GM10266 (cell line): Measurements from ENCODE around the gene ZNF212.
"Not testable (repeated sequence)": the region's sequence is repeated elsewhere in the genome, so short reads cannot be mapped to it uniquely, and the experiment has no call there.

Experiments used
- DNase-seq: peaks from one replicate; pipeline ENCODE4 v3.0.0; 2012; ENCODE audit errors: extremely low spot score
- TF ChIP-seq, protein P1 (sequence below): IDR thresholded peaks from 2 replicates; pipeline ENCODE4 v1.5.1; 2012; ENCODE audit warnings: mild to moderate bottlenecking, low read depth; ENCODE audit not compliant: control insufficient read depth, insufficient read depth; ENCODE audit errors: missing control alignments

Gene ZNF212

DNA sequence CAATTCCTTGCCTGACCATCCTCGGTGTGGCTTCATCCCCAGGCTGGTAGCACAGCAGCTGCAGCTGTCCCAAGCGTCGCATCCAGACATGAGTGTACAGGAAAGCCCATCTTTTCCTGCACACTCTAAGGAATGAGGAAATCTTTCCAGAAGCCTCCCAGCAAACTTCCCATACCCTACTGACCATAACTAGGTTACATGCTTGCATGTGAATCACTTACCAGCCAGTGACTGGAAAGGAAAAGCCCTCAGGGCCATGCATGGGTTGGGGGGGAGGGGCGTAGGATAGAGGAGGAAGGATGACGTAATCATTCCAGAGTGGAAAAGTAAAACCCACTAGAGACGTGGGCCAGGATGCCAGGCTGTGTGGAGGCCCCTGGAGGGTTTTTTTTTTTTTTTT, 18.9 kb upstream of the ZNF212 start:
- no peak for DNase-seq
- TF ChIP-seq, protein P1, sequence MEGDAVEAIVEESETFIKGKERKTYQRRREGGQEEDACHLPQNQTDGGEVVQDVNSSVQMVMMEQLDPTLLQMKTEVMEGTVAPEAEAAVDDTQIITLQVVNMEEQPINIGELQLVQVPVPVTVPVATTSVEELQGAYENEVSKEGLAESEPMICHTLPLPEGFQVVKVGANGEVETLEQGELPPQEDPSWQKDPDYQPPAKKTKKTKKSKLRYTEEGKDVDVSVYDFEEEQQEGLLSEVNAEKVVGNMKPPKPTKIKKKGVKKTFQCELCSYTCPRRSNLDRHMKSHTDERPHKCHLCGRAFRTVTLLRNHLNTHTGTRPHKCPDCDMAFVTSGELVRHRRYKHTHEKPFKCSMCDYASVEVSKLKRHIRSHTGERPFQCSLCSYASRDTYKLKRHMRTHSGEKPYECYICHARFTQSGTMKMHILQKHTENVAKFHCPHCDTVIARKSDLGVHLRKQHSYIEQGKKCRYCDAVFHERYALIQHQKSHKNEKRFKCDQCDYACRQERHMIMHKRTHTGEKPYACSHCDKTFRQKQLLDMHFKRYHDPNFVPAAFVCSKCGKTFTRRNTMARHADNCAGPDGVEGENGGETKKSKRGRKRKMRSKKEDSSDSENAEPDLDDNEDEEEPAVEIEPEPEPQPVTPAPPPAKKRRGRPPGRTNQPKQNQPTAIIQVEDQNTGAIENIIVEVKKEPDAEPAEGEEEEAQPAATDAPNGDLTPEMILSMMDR, result no peak

DNA sequence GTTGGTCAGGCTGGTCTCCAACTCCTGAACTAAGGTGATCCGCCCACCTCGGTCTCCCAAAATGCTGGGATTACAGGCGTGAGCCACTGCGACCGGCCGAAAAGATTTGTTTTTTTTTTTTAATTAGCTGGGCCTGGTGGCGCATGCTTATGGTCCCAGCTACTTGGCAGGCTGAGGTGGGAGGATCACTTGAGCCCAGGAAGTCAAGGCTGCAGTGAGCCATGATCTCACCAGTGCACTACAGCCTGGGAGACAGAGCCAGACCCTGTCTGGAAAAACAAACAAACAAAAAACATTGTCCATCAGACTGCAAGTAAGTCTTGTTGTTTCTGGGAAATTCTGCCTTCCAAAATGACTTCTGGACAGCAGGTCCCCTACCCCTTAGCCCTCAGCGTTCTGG, 16.3 kb upstream of the ZNF212 start:
- no peak for DNase-seq
- TF ChIP-seq, protein P1, result no peak

DNA sequence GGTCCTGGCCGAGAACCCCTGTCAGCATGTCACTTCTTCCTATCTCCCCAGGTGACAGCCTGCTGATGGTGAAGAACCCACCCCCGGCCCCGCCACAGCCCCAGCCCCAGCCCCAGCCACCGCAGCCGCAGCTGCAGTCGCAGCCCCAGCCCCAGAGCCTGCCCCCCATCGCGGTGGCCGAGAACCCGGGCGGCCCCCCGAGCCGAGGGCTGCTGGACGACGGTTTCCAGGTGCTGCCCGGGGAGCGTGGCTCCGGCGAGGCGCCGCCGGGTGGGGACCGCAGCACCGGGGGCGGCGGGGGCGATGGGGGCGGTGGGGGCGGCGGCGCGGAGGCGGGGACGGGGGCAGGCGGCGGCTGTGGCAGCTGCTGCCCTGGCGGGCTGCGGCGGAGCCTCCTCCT, 15.7 kb upstream of the ZNF212 start:
- DNase-seq, result no peak
- TF ChIP-seq, protein P1, result no peak

DNA sequence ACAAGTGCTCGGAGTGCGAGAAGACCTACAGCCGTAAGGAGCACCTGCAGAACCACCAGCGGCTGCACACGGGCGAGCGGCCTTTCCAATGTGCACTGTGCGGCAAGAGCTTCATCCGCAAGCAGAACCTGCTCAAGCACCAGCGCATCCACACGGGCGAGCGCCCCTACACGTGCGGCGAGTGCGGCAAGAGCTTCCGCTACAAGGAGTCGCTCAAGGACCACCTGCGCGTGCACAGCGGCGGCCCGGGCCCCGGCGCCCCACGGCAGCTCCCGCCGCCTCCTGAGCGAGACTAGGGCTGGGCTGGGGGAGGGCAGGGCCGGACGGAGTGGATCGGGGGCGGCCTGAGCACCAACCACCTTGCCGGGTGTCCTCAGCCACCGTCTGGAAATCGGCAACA, 15.1 kb upstream of the ZNF212 start:
- no peak for DNase-seq
- TF ChIP-seq, protein P1, result no peak

DNA sequence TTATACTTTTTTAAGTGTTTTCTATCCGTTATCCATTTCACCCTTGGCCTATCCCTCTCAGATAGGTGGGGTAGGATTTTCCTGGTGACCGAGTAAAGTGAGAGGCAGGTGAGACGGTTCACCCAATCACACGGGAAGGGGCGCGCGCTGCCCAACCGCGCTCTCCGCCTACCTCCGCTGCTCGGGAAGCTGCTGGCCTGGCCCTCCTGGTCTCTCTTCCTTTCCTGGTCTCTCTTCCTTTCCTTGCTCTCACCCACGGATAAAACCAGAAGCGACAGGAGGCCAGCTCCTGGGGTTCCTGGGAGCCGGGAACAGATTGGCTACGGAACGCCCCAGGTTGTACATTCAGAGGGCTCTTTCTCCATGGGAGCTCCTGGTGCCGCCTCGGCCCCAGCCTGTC, 14.3 kb upstream of the ZNF212 start:
- TF ChIP-seq, protein P1, result no peak
- DNase-seq, result no peak

DNA sequence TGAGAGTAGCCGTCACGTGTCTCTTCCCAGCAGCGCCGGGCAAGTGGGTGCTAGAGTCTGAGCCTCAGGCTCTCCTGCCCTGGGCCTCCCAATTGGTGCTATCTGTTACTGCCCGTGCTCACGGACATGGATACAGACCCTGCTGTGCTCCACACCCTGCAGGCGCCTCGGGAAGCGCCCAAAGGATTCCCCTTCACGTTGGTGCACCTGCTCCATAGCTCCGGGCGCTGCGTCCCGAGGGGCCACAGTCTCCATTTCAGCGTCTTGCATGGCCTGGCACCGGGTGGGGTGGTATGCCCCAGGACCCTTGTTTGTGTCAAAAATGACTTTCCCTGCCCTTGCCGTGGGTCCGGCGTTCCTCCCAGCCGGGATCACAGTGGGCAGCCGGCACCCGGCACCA, 13.8 kb upstream of the ZNF212 start:
- DNase-seq, result no peak
- TF ChIP-seq, protein P1, result no peak

- DNase-seq, result not testable (repeated sequence)
Observed at GRCh38 chr7:149226366-149226765, 13.1 kb upstream of the ZNF212 start.

GRCh38 chr7:149226840-149227494, 12.5 kb upstream of the ZNF212 start:
- TF ChIP-seq, protein P1, result no peak

More at GRCh38 chr7:149226840-149227494, 12.5 kb upstream of the ZNF212 start:
- no peak for DNase-seq
